Fibroblast of villous mesenchyme (primary cell): ENCODE results near the gene PCNX2. TPM values are rescaled to one million over a fixed set of nuclear protein-coding genes. Genes with fewer than 3 reads are reported as not detected.
A peak's percentile ranks its signal among the peaks of the same experiment; 100 is the strongest.
"Not testable (repeated sequence)": the region's sequence is repeated elsewhere in the genome, so short reads cannot be mapped to it uniquely, and the experiment has no call there.

Experiments used
- DNase-seq: peaks from one replicate; pipeline ENCODE4 v3.0.0-alpha.2; 2010; ENCODE audit warnings: low read depth
- H3K4me3 ChIP-seq: 2 replicates; pipeline ENCODE4 v1.5.1; 2011; ENCODE audit warnings: low read depth, mild to moderate bottlenecking, low read length
- total RNA-seq: library from RNA; depleted of rRNA; stranded (reverse); fragments of >200 nt; gene quantifications from 2 replicates; pipeline ENCODE4 v1.2.3, GENCODE V29; 2012
- TF ChIP-seq, protein P1 (sequence below): IDR thresholded peaks from 2 replicates; pipeline ENCODE4 v1.5.1; 2012; ENCODE audit warnings: low read depth, mild to moderate bottlenecking, low read length; ENCODE audit not compliant: insufficient read depth

Gene PCNX2
- total RNA-seq, 1 donor, result 38.4 TPM

DNA sequence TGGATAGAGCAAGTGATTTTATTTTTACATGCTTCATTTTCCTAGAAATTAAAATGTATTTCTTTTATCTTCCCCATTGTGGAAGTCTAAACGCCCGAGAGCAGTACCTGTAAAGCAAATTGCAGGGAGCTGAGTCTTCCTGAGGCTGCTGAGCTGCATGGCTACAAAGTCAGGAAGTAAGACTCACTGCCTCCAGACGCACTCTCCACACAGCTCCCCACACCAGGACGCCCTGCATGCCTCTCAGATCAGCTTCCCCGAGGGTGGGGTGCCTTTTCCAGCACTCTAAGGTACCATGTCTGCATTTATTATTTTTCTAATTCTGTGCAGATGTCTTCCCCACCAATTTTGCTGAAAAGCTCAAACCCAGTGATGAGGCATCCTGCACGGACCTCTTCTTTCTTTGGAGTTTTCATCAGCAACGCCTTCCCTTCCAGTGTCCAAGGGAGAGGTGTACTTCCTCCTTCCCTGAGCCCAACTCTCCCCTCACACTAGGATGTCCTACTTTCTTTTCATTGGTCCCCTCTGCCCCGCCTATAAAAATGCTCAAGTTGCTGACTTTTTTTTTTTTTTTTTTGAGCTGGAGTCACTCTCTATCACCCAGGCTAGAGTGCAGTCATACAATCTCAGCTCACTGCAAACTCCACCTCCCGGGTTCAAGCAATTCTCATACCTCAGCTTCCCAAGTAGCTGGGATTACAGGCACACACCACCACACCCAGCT is 114.7 kb downstream of the PCNX2 start:
- H3K4me3 ChIP-seq, result no peak overlapping the region
- TF ChIP-seq, protein P1, sequence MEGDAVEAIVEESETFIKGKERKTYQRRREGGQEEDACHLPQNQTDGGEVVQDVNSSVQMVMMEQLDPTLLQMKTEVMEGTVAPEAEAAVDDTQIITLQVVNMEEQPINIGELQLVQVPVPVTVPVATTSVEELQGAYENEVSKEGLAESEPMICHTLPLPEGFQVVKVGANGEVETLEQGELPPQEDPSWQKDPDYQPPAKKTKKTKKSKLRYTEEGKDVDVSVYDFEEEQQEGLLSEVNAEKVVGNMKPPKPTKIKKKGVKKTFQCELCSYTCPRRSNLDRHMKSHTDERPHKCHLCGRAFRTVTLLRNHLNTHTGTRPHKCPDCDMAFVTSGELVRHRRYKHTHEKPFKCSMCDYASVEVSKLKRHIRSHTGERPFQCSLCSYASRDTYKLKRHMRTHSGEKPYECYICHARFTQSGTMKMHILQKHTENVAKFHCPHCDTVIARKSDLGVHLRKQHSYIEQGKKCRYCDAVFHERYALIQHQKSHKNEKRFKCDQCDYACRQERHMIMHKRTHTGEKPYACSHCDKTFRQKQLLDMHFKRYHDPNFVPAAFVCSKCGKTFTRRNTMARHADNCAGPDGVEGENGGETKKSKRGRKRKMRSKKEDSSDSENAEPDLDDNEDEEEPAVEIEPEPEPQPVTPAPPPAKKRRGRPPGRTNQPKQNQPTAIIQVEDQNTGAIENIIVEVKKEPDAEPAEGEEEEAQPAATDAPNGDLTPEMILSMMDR, result no peak
- no peak for DNase-seq

DNA sequence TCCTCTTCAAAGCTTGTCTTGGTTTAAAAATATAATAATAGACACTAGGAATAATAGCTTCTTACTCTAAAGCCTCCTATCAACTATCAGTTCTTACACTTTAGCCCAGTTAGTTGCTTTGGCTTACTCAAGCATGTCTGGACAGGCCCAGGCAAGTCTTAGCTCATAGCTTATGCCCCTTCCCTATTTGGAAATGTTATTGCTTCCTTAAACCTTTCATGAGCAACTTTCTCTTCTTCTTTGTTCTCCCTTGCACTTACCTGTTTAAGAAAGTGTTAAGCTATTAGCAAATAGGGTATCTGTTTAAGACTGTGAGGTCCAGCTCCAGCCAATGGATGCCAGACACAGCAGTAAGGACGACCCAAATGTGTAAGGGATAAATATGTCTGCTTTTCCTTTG is 115.9 kb downstream of the PCNX2 start:
- DNase-seq, result peak; percentile 21
- H3K4me3 ChIP-seq, result not testable (repeated sequence)

DNA sequence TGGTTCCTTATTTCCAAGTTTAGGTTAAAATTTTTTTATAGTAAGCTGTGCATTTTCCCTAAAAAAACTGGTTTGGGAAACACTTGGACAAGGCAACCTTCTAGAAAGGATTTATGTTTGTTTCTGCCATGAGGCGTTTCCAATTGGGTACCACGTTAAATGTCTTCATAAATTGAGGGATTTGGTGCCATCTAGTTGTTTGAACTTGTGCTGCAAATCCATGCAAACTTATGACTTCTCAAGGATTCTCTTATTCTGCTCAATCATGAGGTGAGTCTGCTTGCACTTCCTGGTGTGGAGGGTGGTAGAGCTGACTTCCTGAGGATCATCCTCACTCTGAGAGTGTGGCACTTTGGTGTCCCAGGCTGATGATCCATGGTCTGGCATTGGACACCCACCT is 123.3 kb downstream of the PCNX2 start:
- TF ChIP-seq, protein P1, result peak; percentile 41
- no peak overlapping the region for H3K4me3 ChIP-seq
- peak; percentile 63 for DNase-seq

DNA sequence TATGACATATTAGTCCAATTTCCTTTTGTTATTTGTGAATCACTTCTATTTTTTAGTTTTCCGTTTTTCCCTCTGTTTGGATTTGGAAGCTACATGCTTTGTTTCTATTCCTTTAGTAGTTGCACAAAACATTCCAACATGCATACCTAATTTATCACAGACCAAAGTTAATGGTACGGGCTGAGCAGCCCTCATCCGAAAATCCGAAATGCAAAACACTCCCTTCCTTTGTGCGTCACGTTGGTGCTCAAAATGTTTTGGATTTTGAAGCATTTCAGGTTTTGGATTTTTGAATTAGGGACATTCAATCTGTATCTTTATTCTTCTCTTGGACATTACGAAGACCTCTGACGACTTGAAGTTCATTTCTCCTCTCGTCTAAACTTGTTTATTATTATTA is 124.8 kb downstream of the PCNX2 start:
- TF ChIP-seq, protein P1, result no peak
- DNase-seq, result no peak
- H3K4me3 ChIP-seq, result no peak overlapping the region

DNA sequence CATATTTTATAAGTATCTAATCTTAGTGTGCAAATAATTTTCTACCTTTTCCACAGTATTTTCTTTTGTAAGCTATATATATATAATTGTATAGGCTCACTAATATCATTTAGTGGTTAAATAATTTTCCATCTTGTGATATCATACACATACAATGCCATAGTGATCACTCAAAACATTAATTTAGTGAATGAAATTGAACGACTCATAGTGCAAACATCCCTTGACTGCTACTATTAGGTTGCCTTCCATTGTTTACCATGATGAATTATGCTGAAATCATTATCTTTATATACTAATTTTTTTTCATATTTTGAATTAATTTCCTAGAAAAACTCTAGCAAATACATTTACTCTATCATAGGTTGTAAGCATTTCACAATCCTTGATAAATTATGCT is 127.1 kb downstream of the PCNX2 start:
- no peak overlapping the region for H3K4me3 ChIP-seq
- DNase-seq, result no peak
- TF ChIP-seq, protein P1, result no peak

DNA sequence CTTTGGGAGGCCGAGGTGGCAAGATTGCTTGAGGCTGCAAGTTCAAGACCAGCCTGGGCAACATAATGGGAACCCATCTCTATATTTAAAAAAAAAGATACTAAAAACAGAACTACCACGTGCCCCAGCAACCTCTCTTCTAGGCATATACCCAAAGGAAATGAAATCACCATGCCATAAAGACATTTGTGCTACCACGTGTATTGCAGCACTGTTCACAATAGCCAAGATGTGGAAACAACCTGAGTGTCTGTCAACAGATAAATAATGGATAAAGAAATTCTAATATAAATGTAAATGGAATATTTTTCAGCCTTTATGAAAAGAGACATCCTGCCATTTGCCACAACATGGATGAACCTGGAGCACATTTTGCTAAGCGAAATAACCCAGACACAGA is 128.6 kb downstream of the PCNX2 start:
- TF ChIP-seq, protein P1, result no peak
- DNase-seq, result no peak
- H3K4me3 ChIP-seq, result no peak overlapping the region

DNA sequence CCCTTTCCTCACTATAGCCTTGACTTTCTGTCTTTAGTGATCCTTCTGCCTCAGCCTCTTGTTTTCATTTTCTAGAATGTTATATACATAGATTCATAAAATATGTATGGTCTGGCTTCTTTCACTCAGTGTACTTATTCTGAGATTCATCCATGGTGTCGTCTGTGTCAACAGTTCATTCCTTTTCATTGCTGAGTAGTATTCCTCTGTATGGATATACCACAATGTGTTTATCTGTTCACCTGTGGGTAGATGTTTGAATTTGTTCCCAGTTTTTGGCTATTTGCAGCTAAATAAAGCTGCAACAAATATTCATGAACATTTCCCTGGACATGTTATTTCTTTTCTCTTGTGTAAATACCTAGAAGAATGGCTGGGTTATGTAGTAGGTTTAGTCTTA is 131.8 kb downstream of the PCNX2 start:
- H3K4me3 ChIP-seq, result no peak overlapping the region
- DNase-seq, result no peak
- TF ChIP-seq, protein P1, result no peak
